Suppressor macrophage treated with lipopolysaccharide for 4 hours (primary cell): ENCODE data around the gene CREB3L1.

Source experiments
- DNase-seq: peaks from one replicate; pipeline ENCODE4 v3.0.0-alpha.2; 2020

The CREB3L1 gene

DNA sequence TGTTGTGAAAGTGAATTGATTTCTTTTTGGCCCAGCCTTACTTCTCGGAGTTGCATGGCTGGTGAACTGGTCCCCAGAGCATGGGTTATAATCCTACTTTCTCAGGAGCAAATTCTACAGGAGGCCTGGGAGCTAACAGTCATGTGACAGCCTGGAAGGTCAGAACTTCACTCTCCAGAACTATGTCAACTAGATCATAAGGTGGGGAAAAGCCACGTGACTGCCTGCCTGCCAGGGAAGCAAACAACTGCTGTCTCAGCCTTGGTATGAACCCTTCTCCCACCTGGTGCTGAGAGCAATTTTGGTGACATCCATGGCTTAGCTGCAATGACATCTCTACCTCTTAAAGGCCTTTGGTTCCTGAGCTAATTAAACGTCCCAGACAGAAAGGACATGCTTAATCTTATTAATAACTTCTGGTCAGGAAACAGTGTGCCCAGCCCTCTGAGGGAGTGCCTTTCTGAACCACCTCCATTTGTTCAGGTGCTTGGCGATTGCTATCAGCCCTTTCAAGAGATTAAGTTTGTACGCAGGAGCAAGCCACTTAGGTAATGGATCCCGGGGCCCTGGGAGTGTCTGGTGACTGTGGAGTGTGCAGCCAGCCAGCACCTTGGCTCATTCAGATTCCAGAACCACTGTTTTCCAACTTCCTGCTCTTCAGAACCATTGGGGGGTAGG lies 1.4 kb upstream of the CREB3L1 start:
- DNase-seq = no peak

DNA sequence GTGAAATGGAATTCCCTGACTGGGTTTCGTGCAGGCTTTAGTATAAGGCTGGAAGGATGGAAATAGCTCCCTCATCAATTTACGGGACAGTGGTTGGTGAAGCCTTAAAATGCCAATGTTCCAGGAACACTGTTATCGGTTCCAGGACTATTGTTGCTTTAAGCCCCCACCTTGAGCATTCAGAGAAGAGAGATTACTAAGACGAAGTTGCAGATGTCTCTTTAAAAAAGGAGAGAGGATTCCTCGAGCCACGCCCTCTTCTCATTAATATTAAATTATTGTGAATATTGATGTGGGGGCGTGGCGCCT lies 195 bp upstream of the CREB3L1 start:
- peak; percentile 39 for DNase-seq

DNA sequence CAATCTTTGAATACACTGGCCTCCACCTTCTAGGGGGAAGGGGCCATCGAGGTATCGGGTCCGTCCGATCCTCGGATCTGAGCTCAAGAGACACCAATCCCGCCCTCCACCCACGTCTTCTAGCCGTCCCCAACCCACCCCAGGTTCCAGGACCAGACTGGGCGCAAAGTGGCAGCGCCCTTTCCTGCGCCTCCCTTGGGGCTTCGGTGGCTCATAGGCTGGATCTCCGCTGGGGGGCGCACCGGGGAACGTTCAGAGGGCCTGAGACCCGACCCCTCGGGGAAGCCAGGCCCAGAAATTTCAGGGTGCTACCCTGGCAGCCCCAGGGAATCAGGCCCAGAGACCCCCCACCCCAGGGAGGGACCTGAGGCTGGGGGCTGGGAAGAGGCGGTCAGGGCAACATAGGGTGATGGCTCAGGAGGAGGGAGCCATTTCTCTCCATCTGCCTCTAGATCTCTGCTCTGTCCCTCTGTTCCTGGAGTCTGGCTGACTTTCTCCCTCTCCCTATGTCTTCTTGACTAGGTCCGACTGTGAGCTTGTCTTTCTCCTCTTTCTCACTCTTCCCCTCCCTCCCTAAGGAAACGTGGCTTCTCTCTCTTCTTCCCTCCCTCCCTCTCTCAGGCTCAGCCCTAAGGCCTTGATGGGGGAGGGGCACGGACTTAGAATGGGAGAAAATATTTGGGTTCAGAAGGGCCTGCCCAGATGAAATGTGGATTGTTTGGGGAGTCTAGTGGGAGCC lies 1.1 kb downstream of the CREB3L1 start:
- DNase-seq = no peak

DNA sequence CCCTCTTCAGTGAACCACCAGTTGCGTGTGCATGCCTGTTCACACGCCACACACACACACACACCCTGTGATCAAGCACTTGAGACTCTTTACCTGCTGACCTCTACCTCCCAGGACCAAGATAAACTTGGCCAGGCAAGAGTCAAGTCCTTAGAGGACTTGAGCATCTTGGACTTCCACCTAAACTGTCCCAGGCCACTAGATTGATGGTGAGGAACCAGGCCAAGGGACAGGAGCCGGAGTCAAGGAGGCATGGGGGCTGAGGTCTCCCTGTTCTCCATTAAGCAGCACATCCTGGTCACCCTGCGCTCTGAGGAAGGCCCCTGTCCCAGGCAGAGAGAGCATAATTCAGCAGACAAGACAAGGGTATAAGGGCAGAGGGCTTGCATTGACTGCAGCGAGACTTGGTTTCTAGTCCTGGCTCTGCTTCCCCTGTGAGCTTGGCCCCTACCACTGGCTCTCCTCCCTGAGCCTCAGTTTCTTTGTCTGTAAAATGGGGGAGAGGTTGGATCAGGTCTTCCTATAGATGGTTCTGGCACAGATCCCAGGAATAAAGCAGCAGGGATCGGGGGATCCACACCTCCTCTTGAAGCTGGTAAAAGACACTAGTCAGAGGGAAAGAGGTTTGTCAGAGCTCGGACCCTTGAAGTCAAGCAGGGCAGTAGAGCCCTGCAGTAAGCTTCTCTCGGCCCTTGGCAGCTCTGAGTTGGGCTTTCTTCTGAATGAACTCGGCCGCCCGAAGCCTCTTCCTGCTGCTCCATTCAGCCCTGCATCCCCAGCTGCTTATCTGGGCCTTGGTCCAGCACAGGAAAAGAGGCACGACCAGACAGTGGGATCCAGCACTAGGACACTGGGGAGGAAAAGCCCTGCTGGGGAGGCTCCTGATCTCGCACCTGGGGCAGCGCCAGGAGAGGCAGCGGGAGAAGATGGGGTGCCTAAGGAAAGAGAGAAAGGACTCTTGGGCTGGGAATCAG lies 2.0 kb downstream of the CREB3L1 start:
- no peak for DNase-seq

DNA sequence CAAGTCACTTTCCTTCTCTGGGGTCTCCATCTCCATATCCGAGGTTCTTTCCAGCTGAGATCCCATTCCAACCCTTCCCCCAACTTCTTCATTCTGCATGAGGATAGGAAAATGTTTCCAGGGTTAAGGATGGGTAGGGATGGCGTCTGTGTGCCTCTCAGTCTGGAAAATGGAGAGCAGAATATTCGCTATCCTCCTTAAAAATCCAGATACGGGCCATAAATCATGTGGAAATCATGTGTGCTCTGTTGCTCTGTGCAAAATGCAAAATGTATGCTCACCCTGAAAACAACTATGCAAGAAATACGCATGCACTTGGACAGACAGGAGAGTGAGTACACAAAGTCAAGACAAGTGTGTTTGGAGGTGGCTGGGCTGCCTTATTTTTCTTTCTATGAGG lies 3.2 kb downstream of the CREB3L1 start:
- DNase-seq = no peak

DNA sequence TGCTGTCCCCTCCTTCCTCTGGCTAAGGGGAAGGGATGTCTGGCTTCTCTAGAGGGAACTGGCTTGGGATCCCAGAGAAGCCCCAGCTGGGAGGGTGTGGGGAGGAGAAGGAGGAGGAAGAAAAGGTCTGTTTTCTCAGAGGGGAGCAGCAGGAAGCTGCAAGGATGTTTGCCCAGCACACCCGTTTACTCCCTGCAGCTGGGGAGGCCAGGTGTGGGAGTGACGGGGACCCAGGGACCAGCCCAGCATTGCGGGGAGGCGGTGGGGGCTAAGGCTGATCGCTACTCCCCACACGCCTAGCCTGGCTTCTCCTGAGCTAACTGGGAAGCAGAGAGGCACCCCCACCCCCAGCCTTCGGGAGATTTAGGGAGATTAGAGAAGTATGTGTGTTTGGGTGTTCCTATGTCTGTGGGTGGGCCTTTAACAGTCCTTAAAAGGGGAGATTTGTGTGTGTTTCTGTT lies 3.9 kb downstream of the CREB3L1 start:
- DNase-seq = no peak

DNA sequence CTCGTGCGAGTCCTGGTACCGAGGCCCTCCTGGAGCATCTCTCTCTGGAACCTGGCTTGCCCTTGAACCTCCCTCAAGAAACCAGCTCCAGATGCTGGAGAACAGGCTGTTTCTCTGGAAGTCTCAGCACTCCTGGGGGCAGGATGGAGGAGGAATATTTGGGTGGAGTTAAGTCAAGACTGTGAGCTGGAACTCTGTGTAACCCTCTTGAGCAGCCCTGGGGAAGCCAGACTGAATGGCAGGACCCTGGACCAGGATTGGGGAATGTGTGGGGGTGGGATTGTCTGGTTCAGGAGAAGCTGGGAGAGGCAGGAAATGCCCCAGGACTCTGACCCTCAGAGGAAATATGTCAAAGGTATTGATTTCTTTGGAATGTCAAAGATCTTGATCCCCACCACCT lies 7.7 kb downstream of the CREB3L1 start:
- no peak for DNase-seq

DNA sequence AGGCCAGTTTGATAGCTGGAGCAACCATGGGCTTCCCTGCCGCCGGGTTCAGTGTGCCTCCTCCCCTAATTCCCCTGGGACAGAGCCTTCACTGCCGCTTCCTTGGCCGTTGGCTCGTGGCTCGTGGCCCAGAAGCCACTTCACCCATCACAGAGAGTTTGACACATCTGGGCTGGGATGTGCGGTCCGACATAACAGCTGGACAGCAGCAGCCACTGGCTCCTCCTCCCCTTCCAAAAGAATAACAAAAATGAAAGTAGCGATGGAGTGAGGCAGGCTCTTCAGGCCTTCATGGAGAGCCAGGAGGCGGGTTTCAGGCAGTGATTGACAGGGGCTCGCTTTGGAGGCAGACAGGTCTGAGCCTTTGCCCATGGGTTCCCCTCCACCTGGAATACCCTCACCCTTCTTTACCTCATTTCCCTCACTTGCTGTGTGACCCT lies 8.2 kb downstream of the CREB3L1 start:
- no peak for DNase-seq

DNA sequence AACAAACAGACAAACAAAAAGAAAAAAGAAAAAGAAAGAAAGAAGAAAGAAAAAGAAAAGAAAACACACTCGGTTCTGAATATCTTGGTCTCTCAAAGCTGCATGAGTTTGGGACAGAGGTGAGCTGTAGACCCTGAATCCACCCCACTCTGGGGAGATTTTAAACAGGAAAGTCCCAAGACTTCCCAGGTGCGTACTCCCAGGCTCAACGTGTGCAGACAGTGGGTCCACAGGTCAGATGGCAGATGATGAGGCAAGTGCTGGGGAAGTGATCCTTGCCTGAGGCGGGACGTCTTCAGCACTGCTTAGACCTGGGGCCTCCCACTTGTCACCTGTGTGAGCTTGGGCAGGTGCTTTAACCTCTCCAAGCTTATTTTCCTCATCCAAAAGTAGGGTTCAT lies 9.3 kb downstream of the CREB3L1 start:
- DNase-seq = no peak

DNA sequence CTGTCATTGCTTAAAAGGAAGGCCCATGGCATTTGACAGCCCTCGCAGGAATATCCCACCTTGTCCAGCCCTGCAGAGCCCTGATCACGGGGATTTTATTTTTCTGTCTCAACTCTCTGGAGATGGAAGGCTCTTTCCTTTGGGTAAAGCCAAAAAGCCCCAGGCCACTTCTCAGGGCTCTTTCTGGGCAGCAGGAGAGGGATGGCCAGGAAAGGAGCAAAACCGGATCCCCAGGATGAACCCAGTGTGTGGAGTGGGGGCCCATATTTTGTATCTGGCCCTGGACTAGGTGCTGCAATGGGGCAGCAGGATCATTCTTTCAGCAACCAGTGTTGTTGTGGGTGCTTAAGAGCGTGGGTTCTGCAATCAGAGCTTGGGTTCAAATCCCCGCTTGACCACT lies 11.0 kb downstream of the CREB3L1 start:
- no peak for DNase-seq

DNA sequence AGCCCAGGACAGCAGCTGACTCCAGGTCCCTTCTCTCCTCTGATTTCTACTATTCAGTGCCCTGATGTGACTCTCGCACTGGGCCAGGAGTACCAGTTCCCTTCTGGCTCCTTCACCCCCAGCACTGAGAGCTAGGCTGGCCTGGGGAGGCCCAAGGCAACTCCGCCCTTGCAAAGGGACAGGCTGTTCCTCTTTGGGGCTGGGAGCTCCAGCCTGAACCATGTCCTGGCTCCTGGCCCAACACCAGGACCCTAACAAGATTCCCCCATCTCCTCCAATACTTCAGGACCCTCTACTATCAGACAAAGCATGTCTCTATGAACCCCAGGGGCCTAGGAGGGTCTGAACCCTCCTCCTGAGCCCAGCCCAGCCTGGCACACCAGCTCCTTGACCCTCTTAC lies 12.5 kb downstream of the CREB3L1 start:
- DNase-seq = no peak

DNA sequence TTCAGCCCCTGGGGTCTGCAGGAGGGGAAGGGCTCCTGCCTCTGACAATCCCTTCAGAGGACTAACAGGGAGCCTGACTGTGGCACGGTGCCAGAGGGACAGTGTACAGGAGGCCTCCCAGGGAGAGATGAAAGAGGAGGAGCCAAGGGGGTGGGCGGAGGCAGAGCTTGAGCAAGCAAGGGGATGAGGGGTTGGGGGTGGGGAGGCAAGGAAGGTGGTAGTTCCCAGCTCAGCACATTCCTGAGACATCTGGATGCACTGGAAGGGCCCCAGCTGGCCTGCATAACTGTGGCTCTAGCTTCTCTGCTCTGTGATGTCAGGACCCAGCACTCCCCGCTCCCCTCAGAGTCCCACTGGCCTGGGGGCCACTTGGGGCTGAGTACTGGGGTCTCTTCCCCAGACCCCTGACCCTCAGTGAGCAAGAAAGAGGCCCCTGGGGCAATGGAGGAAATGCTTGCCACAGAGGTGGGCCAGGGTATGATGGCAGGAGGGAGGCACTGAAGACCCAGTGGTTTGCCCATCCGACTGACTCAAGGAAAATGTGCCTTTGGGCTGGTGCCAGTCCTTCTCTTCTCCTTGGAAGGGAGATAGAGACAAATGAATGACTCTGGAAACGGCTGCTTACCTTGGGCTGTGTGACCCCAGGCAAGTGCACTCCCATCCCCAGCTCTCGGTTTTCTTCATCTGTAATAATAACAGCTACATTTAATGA lies 13.3 kb downstream of the CREB3L1 start:
- DNase-seq = no peak

DNA sequence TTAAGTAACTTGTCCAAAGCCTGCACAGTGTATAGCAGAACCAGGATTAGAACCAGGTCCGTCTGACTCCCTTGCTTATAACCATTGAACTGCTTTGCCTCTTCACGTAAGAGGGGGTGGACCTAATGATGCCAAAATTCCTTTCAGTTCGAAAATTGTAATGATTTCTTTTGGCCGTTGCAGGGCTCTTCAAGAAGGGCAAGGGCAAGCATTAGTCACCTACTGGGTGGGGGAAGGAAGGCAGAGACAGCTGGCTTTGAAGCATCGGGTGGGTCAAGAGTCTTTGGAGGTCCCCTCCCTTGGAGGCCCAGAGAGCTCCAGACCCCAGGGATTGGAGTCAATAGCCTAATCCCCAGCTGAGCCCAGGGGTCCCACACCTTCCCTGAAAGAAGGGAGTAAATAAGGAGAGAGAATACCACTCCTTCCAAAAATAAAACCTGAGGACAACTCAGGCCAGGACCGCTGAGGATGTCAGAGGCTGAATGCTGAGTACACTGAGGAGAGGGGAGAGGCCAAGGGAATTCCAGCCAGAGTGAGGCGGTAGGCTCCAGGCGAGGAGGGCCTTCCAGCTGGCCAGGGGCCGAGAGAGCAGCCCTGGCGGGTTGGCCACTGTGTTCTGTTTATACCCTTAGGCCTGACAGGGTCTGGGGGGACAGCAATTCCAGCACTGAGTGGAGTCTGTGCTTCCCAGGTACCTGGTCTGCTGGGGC lies 14.1 kb downstream of the CREB3L1 start:
- no peak for DNase-seq

DNA sequence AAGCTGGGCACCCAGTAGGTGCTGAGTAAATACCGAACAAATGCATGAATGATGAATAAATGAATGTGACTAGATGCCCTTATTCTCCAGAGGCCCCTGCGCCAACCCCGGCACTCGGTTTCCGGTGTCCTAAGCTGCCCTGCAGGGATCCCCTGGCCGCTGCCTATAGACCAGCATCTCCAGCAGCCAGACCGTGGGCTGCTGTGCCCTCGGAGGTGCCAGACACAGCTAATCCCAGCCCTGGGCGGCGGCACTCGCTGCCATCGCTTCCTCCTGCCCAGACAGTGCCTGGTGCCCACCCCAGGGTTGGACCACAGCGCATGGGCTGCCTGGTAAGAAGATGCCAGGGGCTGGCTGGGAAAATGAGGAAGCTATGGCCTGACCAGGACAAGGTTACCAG lies 15.6 kb downstream of the CREB3L1 start:
- DNase-seq = no peak

DNA sequence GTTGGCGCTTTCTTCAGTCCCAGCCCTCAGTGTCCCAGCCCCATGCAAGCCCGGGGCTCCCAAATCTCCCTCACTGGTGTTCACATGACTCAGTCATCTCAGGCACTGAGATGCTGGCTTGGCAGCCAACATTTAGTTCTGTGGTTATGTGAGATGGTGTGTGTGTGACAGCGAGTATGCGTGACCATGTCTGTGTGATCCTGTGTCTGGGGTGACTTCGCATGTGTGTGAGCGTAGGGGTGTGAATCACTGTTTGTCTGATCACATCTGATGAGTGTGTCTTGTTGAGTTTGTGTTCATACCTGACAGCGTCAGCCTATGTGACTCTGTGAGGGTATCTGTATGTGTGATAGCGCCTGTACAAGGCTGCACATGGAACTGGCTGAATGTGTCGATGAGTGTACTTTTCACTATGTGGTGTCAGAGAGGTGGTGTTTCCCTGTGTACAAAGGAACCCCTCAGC lies 16.2 kb downstream of the CREB3L1 start:
- no peak for DNase-seq

DNA sequence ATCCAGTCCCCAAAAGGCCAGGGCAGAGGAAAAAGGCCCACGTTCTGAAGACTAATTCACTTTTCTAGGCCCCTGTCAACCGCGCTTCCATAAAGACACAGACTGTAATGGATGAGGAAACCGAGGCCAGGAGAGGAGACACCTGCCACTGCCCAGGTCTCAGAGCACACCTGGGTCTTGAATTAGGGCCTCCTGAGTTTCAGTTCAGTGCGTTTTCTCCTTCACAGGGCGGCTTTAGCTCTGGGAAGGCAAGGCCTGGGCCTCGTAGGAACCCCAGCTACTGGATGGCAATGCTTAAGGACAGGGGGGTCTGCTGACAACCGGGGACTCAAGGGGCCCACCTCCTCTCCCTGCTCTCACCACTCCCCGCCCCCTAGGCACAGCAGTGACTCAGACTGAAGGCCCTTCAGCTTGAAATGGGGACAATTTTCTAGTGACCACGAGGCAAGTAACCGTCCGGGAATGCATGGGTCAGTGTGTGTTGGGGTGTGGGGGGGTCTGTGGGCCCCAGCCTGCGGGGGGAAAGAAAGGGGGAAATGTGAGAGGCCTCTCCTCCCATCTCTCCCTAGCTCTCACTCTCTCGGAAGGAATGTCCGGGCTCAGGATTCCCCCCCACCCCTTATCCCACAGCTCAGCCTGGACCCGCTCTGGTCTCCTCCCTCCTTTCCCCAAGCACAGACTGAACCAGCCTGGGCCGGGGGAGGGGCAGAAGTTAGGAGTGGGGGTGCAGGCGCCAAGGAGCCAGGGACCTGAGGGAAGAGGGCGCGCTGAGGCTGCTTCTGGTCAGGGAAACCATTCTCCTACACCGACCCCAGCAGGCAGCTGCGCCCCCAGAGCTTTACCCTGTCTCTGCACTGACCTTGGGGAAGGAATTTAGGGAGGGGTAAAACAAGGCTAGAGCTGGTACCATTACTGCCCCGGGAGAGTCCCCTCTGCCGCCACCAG lies 17.2 kb downstream of the CREB3L1 start:
- DNase-seq = no peak

DNA sequence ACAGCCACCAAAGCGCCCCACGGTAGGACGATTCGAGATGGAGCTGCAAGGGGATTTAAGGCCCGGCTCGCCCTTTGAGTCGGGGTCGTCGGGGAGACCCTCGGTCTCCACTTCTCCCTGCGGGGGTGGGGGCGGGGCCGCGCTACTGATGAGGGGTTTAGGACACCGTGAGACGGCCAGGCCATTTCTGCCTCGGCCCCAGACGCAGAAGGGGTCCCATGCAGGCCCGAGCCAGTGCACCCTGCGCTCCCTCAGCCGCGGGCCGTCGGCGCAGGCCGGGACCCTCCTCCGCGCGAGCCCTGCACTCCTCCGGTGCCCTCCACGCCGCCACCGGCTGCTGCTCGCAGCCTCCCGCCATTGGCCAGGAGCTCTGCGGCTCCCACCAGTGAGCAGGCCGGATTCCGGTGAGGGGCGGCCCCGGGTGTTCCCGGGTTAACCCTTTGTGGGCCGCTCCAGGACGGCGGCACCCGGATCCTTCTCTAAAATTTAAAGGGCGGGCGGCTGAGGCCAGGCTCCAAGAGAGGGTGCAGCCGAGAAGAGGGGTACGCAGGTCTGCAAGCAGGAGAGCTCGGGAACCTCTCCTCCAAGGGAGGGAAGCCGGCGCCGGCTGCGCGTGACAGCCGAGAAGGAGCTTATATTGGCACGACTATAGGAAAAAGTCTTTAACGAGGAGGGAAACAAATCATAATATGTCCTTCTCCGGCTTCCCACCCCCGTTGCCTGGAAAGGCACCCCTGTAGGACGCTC lies 18.0 kb downstream of the CREB3L1 start:
- peak; percentile 64 for DNase-seq

DNA sequence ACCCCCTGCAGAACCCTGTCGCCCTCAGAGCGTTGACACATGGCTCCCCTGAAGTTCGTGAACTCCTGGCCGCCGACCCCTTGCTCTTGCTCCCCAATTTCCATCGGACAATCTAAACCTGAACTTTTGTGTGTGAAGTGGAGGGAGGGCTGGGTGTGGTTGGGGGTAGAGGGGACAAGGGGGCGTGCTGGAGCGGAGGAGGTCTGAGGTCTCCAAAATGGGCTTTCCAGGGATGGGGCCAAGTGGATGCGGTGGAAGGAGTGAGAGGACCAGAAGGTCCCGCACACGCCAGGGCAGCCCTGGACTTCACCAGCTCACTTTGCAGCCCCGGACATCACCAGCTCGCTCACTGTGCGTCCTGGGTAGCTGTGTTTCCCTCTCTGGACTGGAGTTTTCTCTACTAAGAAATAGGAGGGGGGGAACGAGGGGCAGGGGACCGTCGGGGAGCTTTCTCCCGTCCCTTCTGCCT lies 18.6 kb downstream of the CREB3L1 start:
- no peak for DNase-seq

DNA sequence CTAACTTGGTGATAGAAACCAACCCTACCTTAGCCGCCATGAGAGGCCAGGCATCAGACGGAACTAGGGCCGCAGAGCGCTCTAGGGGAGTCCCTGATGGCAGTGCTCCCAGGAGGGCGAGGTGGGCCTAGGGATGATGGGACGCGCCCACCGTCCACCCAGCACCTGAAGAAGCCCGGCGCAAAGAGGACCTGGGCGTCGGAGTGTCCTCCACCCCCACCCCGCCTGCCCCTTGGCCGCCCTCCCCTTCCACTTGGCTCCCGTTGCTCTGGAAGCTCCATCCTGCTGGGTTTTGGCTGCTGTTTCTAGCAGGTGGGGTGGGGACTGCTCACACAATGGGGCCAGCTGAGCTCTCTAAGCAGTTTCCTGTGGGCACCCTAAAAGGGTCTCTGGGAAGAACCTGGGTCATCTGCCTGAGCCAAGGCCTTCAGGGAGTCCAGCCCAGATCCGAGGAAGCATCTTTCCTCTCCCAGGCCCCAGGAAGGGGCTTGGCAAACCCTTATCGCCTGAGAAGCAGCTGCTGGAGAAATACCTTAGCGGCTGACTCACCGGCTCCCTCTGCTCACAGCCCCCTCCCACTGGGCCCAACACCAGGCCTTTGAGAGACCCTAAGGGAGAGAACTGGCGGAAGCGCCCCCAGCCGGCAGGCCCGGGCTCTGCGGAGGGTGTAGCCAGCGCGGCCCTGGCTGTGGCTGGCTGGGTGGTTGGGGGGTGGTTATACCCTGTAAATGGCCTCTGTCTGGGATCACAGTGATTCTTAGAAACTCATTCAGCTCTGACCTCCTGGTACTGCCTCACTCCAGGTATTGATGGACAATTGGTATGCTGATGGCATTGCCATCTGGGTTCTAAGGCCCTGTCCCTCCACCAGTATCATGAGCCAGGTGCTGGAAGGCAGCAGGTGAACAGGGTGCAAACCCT lies 19.3 kb downstream of the CREB3L1 start:
- no peak for DNase-seq
